ENCODE data around the gene RFNG.
A peak's percentile ranks its signal among the peaks of the same experiment; 100 is the strongest.

The RFNG gene

DNA sequence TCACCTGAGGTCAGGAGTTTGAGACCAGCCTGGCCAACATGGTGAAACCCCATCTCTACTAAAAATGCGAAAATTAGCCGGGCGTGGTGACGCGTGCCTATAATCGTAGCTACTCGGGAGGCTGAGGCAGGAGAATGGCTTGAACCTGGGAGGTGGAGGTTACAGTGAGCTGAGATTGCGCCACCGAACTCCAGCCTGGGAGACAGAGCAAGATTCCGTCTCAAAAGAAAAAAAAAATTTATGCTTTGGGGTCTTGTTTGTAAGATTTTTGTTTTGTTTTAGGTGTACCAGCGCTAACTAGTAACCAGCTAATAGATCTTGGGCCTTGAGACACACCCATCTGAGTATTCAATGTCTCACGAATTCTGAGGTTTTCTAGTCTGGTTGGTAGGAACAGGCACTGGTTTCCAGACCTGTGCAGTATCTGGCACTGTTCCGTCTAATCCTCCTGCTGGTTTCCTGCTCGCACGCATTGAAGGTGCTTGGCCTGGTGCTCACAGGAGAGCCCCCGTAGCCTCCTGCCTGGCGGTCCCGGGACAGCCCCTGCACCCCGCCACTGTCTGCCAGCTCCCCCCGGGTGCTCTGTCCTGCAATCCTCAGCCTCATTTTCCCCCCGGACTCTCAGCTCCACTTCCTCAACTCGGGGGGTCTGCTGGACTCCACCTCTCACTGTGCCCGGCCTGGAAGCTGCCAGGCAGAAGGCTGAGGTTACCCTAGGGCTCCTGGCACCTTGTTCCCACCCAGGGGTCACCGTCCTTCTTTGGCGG lies 24.6 kb upstream of the RFNG start:
- Histone ChIP-seq H3K4me2 (ENCODE audit: low read length) (peak overlapping the region; percentile 8; the same call in 1 of the 2 replicates), H3F3A (ENCODE audit: control insufficient read depth, insufficient read depth) (peaks cover 14% of the 10 kb centered on the region), H3K79me2 (ENCODE audit: control insufficient read depth, low read length) (no peaks in the 10 kb centered on the region), H3K9me3 (ENCODE audit: control insufficient read depth, insufficient read depth, low read length) (no peaks in the 10 kb centered on the region), H3K4me1 (ENCODE audit: control insufficient read depth, low read length) (peaks cover 17% of the 10 kb centered on the region), H4K20me1 (ENCODE audit: control insufficient read depth, insufficient read depth, low read depth, low read length) (peaks cover 3% of the 10 kb centered on the region; the same call in 1 of the 2 replicates), H3K4me3 (ENCODE audit: low read length) (no peak overlapping the region), H3K27ac (ENCODE audit: low read depth, low read length) (no peak overlapping the region), H3K36me3 (ENCODE audit: control insufficient read depth, low read length) (peaks cover 33% of the 10 kb centered on the region), H3K9me2 (replicated peaks; ENCODE audit: control insufficient read depth, low read length) (no peaks in the 10 kb centered on the region), H3K27me3 (ENCODE audit: control insufficient read depth, low read length) (peaks cover 3% of the 10 kb centered on the region; the same call in 1 of the 2 replicates)
- TF ChIP-seq, protein P1, sequence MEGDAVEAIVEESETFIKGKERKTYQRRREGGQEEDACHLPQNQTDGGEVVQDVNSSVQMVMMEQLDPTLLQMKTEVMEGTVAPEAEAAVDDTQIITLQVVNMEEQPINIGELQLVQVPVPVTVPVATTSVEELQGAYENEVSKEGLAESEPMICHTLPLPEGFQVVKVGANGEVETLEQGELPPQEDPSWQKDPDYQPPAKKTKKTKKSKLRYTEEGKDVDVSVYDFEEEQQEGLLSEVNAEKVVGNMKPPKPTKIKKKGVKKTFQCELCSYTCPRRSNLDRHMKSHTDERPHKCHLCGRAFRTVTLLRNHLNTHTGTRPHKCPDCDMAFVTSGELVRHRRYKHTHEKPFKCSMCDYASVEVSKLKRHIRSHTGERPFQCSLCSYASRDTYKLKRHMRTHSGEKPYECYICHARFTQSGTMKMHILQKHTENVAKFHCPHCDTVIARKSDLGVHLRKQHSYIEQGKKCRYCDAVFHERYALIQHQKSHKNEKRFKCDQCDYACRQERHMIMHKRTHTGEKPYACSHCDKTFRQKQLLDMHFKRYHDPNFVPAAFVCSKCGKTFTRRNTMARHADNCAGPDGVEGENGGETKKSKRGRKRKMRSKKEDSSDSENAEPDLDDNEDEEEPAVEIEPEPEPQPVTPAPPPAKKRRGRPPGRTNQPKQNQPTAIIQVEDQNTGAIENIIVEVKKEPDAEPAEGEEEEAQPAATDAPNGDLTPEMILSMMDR (IDR thresholded peaks at IDR 0.05; ENCODE audit: low read depth, low read length, poor library complexity, severe bottlenecking) = no peak

DNA sequence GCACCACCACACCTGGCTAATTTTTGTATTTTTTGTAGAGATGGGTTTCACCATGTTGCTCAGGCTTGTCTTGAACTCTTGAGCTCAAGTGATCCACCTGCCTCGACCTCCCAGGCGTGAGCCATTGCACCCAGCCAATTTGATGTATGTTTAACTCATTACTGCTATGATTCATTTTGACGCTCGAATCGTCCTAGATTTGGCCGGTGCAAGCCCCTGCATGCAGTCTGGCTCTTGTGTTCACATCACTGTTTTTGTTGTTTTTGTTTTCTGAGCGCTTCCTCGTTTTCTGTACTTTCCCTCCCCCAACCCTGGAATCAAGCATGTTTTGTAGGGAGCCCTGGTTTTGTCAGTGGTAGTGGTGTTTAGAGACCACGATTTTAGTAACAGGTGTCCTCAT lies 21.8 kb upstream of the RFNG start:
- H3K4me2 ChIP-seq (ENCODE audit: low read length) = no peak overlapping the region
- H3K4me1 ChIP-seq (ENCODE audit: control insufficient read depth, low read length) = peaks cover 17% of the 10 kb centered on the region
- no peaks in the 10 kb centered on the region for H3K9me3 ChIP-seq (ENCODE audit: control insufficient read depth, insufficient read depth, low read length)
- H3K4me3 ChIP-seq (ENCODE audit: low read length) = no peak overlapping the region
- H3F3A ChIP-seq (ENCODE audit: control insufficient read depth, insufficient read depth) = peaks cover 14% of the 10 kb centered on the region
- no peaks in the 10 kb centered on the region for H3K79me2 ChIP-seq (ENCODE audit: control insufficient read depth, low read length)
- 0 out of 2 replicates have a peak, but pooled peaks cover 3% of the 10 kb centered on the region for H4K20me1 ChIP-seq (ENCODE audit: control insufficient read depth, insufficient read depth, low read depth, low read length)
- H3K9me2 ChIP-seq (replicated peaks; ENCODE audit: control insufficient read depth, low read length) = no peaks in the 10 kb centered on the region
- peaks cover 9% of the 10 kb centered on the region for H3K36me3 ChIP-seq (ENCODE audit: control insufficient read depth, low read length)
- peaks cover 3% of the 10 kb centered on the region; the same call in 1 of the 2 replicates for H3K27me3 ChIP-seq (ENCODE audit: control insufficient read depth, low read length)
- no peak for TF ChIP-seq EZH2phosphoT487 (IDR thresholded peaks at IDR 0.05; ENCODE audit: borderline replicate concordance, low read length)
- TF ChIP-seq, protein P1 (IDR thresholded peaks at IDR 0.05; ENCODE audit: low read depth, low read length, poor library complexity, severe bottlenecking) = no peak
- no peak overlapping the region for H3K27ac ChIP-seq (ENCODE audit: low read depth, low read length)

DNA sequence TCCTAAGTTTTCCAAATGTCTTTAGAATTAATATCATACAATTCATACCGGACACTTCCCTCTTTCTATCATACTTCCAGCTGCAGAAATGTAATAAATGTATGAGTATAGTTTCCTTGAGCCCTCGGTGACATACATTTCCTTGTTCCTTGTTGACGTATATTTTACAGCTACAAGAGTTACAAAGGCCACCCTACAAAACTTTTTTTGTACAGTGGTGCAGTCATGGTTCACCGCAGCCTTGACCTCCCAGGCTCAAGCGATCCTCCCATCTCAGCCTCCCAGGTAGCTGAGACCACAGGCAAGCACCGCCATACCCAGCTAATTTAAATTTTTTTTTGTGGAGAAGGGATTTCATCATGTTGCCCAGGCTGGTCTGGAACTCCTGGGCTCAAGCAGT lies 21.2 kb upstream of the RFNG start:
- Histone ChIP-seq H3K9me2 (replicated peaks; ENCODE audit: control insufficient read depth, low read length) (no peaks in the 10 kb centered on the region), H4K20me1 (ENCODE audit: control insufficient read depth, insufficient read depth, low read depth, low read length) (0 out of 2 replicates have a peak, but pooled peaks cover 3% of the 10 kb centered on the region), H3K27ac (ENCODE audit: low read depth, low read length) (no peak overlapping the region), H3K4me1 (ENCODE audit: control insufficient read depth, low read length) (peaks cover 17% of the 10 kb centered on the region), H3K9me3 (ENCODE audit: control insufficient read depth, insufficient read depth, low read length) (no peaks in the 10 kb centered on the region), H3F3A (ENCODE audit: control insufficient read depth, insufficient read depth) (peaks cover 14% of the 10 kb centered on the region), H3K27me3 (ENCODE audit: control insufficient read depth, low read length) (peaks cover 3% of the 10 kb centered on the region; the same call in 1 of the 2 replicates), H3K4me2 (ENCODE audit: low read length) (no peak overlapping the region), H3K4me3 (ENCODE audit: low read length) (no peak overlapping the region), H3K79me2 (ENCODE audit: control insufficient read depth, low read length) (no peaks in the 10 kb centered on the region), H3K36me3 (ENCODE audit: control insufficient read depth, low read length) (peaks cover 3% of the 10 kb centered on the region)
- no peak for TF ChIP-seq EZH2phosphoT487 (IDR thresholded peaks at IDR 0.05; ENCODE audit: borderline replicate concordance, low read length)
- TF ChIP-seq, protein P1 (IDR thresholded peaks at IDR 0.05; ENCODE audit: low read depth, low read length, poor library complexity, severe bottlenecking) = no peak
